ENCODE measurements around the gene STEEP1. TPM values are rescaled to one million over a fixed set of nuclear protein-coding genes. Genes with fewer than 3 reads are reported as not detected.

Gene STEEP1
- total RNA-seq, 1 experiment from 2014 or later = 28.2 TPM

GRCh38 chrX:119503484-119503861 is 61.7 kb downstream of the STEEP1 start:
- Histone ChIP-seq H3K36me3 (ENCODE audit: control insufficient read depth in 1 of 2, insufficient read depth in 2 of 2, low read length in 2 of 2) (no peaks in the 10 kb centered on the region), H3K27me3 (ENCODE audit: insufficient read depth, low read length) (no peaks in the 10 kb centered on the region), H4K20me1 (ENCODE audit: insufficient read depth) (no peaks in the 10 kb centered on the region), H3K27ac (ENCODE audit: low read depth, low read length) (peak overlapping the region; percentile 79), H3K4me1 (ENCODE audit: control insufficient read depth in 1 of 2, insufficient read depth in 2 of 2, low read length in 2 of 2) (peaks cover 18 to 41% of the 10 kb centered on the region in 2 experiments), H3K9ac (ENCODE audit: low read length) (peak overlapping the region; percentile 47), H3K4me3 (replicated peaks in 1 of 2; ENCODE audit: low read depth in 1 of 2, low read length in 2 of 2) (peak overlapping the region in 1 of 2 experiments; percentile 18; a peak in 1 of 4 replicates), H3K9me3 (ENCODE audit: control insufficient read depth in 1 of 2, insufficient read depth in 1 of 2, low read depth in 1 of 2, low read length in 2 of 2) (no peaks in the 10 kb centered on the region), H2AFZ (ENCODE audit: low read depth, low read length, poor library complexity, severe bottlenecking) (no peak overlapping the region), H3K79me2 (ENCODE audit: insufficient read depth, low read length) (no peaks in the 10 kb centered on the region), H3K4me2 (ENCODE audit: low read length) (peak overlapping the region; percentile 72), H3K9me2 (ENCODE audit: insufficient read depth) (no peaks in the 10 kb centered on the region)
- POLR2A ChIA-PET = interaction anchor here (0.6 to 1.5 kb wide), 3 partner anchors 9 to 255 kb away, joined by 5 to 6 read pairs (median 5); partner anchors contain the start of gene SOWAHD
- BruUV-seq (replicated peaks) = no TSS peak
- ATAC-seq (peak; percentile 68), DNase-seq (ENCODE audit: low read depth, low spot score) (no peak)
- intact Hi-C loops (cut with micrococcal nuclease) = no loop called here
- RAD21 ChIA-PET (ENCODE audit: low non-redundant PET in 1 of 2, low total read pairs in 2 of 2, uncharacterized antibody in 2 of 2, unreplicated experiment in 2 of 2) = interaction anchor here (0.9 to 1.7 kb wide), 3 partner anchors 9 to 10 kb away, joined by 3 to 6 read pairs (median 3); no protein-coding TSS in a partner anchor
- CTCF ChIA-PET = interaction anchor here (1.0 to 1.8 kb wide), 2 partner anchors 9 to 10 kb away, joined by 3 to 15 read pairs; no protein-coding TSS in a partner anchor
- TF ChIP-seq RAD21 (IDR thresholded peaks at IDR 0.05; ENCODE audit: low read depth) (no peak), TCF7L2 (IDR thresholded peaks at IDR 0.05; ENCODE audit: borderline replicate concordance, extremely low read depth, insufficient read depth, insufficient read length) (peak; percentile 33)

DNA sequence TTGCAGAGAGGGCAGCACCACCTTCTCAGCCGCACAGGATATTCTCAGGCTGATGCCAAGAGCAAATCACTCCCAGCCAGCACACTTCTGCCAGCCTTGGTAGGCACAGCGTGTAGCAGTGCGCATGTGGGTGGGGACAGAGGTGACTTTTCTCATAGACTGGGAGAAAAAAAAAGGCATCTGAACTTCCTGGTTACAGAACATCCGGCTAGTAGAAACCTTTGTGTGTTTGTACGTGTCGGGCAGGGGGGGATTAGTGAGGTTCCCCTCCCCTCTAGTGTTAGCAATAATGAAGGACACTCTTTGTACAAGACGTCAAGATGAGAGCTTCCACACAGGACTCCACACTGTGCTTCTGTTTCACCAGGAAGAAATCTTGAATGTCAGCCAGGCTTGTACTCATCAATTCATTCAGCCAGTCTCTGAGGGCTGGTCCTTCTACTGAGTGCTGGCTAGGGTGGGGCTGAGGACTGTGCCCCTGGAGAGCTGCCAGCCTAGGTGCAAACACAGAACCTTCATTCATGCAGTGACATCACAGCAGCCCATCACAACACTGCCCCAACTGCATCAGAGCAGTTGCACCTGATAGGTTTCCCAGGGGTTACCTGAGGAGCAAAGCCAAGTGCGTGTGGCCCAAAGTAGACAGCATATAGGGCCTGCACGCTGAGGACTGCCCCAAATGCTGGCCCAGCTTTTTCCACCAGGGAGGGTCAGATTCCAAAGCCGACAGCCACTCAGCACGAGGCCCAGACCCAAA is 62.3 kb downstream of the STEEP1 start:
- Histone ChIP-seq H3K9ac (ENCODE audit: low read length) (peak overlapping the region; percentile 47), H3K27me3 (ENCODE audit: insufficient read depth, low read length) (no peaks in the 10 kb centered on the region), H3K4me1 (ENCODE audit: control insufficient read depth in 1 of 2, insufficient read depth in 2 of 2, low read length in 2 of 2) (peaks cover 18 to 41% of the 10 kb centered on the region in 2 experiments), H3K9me2 (ENCODE audit: insufficient read depth) (no peaks in the 10 kb centered on the region), H3K9me3 (ENCODE audit: control insufficient read depth in 1 of 2, insufficient read depth in 1 of 2, low read depth in 1 of 2, low read length in 2 of 2) (no peaks in the 10 kb centered on the region), H2AFZ (ENCODE audit: low read depth, low read length, poor library complexity, severe bottlenecking) (no peak overlapping the region), H3K36me3 (ENCODE audit: control insufficient read depth in 1 of 2, insufficient read depth in 2 of 2, low read length in 2 of 2) (no peaks in the 10 kb centered on the region), H4K20me1 (ENCODE audit: insufficient read depth) (no peaks in the 10 kb centered on the region), H3K4me2 (ENCODE audit: low read length) (peak overlapping the region; percentile 72), H3K27ac (ENCODE audit: low read depth, low read length) (peak overlapping the region; percentile 79), H3K79me2 (ENCODE audit: insufficient read depth, low read length) (no peaks in the 10 kb centered on the region), H3K4me3 (replicated peaks in 1 of 2; ENCODE audit: low read depth in 1 of 2, low read length in 2 of 2) (peak overlapping the region in 1 of 2 experiments; percentile 18; a peak in 1 of 4 replicates)
- BruUV-seq (replicated peaks) = no TSS peak
- ChIA-PET POLR2A (interaction anchor here (0.6 to 1.5 kb wide), 3 partner anchors 9 to 255 kb away, joined by 5 to 6 read pairs (median 5); partner anchors contain the start of gene SOWAHD), CTCF (interaction anchor here (1.0 to 1.8 kb wide), 2 partner anchors 9 to 10 kb away, joined by 3 to 15 read pairs; no protein-coding TSS in a partner anchor), RAD21 (ENCODE audit: low non-redundant PET in 1 of 2, low total read pairs in 2 of 2, uncharacterized antibody in 2 of 2, unreplicated experiment in 2 of 2) (interaction anchor here (0.9 to 1.7 kb wide), 3 partner anchors 9 kb away, joined by 3 to 6 read pairs (median 3); no protein-coding TSS in a partner anchor)
- no peak for DNase-seq (ENCODE audit: low read depth, low spot score)
- peak; percentile 74 for ATAC-seq
- intact Hi-C loops (cut with micrococcal nuclease) = no loop called here
- TF ChIP-seq ZFX (IDR thresholded peaks at IDR 0.05) (no peak), ZNF274 (IDR thresholded peaks at IDR 0.05; ENCODE audit: low read depth, low read length) (no peak), ELF1 (IDR thresholded peaks at IDR 0.05; ENCODE audit: borderline replicate concordance, low read depth) (no peak), SIN3A (IDR thresholded peaks at IDR 0.05; ENCODE audit: low read depth) (no peak), EGR1 (IDR thresholded peaks at IDR 0.05; ENCODE audit: low read depth) (no peak), TCF7L2 (IDR thresholded peaks at IDR 0.05; ENCODE audit: borderline replicate concordance, extremely low read depth, insufficient read depth, insufficient read length) (no peak), FOSL1 (IDR thresholded peaks at IDR 0.05; ENCODE audit: low read depth) (no peak), MAX (IDR thresholded peaks at IDR 0.05) (no peak), POLR2A (IDR thresholded peaks at IDR 0.05; ENCODE audit: borderline replicate concordance, extremely low read depth, insufficient read depth, insufficient read length) (no peak), ATF3 (IDR thresholded peaks at IDR 0.05) (no peak), EZH2phosphoT487 (IDR thresholded peaks at IDR 0.05; ENCODE audit: borderline replicate concordance) (no peak)
- TF ChIP-seq, protein P1, sequence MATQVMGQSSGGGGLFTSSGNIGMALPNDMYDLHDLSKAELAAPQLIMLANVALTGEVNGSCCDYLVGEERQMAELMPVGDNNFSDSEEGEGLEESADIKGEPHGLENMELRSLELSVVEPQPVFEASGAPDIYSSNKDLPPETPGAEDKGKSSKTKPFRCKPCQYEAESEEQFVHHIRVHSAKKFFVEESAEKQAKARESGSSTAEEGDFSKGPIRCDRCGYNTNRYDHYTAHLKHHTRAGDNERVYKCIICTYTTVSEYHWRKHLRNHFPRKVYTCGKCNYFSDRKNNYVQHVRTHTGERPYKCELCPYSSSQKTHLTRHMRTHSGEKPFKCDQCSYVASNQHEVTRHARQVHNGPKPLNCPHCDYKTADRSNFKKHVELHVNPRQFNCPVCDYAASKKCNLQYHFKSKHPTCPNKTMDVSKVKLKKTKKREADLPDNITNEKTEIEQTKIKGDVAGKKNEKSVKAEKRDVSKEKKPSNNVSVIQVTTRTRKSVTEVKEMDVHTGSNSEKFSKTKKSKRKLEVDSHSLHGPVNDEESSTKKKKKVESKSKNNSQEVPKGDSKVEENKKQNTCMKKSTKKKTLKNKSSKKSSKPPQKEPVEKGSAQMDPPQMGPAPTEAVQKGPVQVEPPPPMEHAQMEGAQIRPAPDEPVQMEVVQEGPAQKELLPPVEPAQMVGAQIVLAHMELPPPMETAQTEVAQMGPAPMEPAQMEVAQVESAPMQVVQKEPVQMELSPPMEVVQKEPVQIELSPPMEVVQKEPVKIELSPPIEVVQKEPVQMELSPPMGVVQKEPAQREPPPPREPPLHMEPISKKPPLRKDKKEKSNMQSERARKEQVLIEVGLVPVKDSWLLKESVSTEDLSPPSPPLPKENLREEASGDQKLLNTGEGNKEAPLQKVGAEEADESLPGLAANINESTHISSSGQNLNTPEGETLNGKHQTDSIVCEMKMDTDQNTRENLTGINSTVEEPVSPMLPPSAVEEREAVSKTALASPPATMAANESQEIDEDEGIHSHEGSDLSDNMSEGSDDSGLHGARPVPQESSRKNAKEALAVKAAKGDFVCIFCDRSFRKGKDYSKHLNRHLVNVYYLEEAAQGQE (IDR thresholded peaks at IDR 0.05; ENCODE audit: low read depth) = no peak
